Measurements from ENCODE around the gene KISS1.

GRCh38 chr1:204141131-204141530 lies 55.2 kb downstream of the KISS1 start:
- no peak for TF ChIP-seq CTCF (IDR thresholded peaks at IDR 0.05; ENCODE audit: poor library complexity)
- TF ChIP-seq EZH2 (IDR thresholded peaks at IDR 0.05; ENCODE audit: borderline replicate concordance) = no peak
- TF ChIP-seq EZH2phosphoT487 (IDR thresholded peaks at IDR 0.05; ENCODE audit: low read depth, severe bottlenecking, unreplicated experiment) = no peak

Measured in hepatocyte (in vitro differentiated cells).